ENCODE data around the gene DAPK1. TPM values are rescaled to one million over a fixed set of nuclear protein-coding genes. Genes with fewer than 3 reads are reported as not detected.

The DAPK1 gene
- polyA plus RNA-seq, 1 donor, result 24.9 TPM

DNA sequence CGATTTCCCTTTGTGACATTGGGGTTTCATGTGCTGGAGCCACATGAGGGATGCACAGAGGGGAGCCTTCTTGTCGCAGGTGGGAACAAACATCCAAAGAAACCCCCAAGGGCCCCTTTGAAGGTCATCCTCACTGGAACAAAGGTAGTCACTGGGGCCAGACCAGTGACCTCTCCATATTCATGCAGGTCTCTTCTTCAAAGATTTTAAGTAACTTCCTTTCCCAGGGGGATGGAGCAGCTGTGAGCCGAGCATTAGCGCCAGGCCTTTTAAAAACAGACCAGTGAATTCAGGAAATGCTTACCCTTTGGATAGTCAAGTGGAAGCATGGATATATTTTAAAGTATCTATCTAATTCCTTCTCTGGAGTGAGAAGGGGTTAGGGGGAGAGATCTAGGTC is 33.0 kb downstream of the DAPK1 start:
- Histone ChIP-seq H3K4me3 (ENCODE audit: low read length) (no peak overlapping the region), H3K27me3 (ENCODE audit: control insufficient read depth, insufficient read depth, low read length) (no peaks in the 10 kb centered on the region), H3K4me1 (ENCODE audit: control insufficient read depth, insufficient read depth, low read length) (no peaks in the 10 kb centered on the region), H3K9me3 (ENCODE audit: control insufficient read depth, low read depth, low read length) (no peaks in the 10 kb centered on the region), H3K27ac (ENCODE audit: low read length) (no peak overlapping the region), H3K36me3 (ENCODE audit: control insufficient read depth, insufficient read depth, low read length) (no peaks in the 10 kb centered on the region)
- no peak for DNase-seq
- 83% methylated on average over 1 of the region's 4 CpGs for WGBS (ENCODE audit: insufficient coverage, low lambda C conversion rate)

DNA sequence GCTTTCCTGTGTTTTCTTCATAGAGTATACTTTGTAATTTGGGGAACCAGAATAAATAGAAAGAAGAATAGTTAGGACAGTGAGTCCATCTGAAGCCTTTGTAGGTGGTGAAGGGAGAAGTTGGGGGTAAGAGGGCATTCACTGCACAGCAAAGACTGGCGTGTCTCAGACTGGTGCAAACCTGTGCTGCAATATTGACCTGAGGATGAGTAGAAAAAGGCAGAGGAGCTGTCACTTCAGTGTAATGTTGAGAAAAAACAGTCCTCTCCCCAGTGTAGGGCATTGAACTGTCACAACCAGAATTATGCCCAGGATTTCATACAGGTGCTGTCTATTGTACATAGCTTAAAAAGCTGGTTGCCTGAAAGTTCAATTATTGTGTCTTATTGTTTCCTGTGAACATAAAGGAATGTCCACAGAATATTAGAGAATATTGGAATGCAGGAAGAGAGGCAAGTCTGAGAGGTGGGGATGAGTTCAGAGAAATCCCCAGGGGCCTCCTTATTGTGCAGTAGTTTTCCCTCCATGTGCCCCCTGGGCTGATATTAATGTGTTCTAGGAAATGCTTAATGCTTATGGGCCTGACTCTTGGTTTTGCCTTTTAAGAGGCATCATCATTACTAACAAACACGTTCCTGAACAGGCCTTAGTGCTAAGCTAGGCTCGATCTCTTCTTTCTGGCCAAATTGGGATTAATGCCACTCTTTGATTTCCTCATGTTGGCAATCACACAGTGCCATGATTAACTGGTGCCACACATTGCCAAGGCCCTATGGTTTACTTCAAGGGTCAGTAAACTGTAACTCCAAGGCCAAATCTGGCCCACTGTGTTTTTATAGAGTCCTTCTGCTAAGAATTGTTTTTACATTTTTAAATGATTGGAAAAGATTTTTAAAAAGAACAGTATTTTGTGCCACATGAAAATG is 34.0 kb downstream of the DAPK1 start:
- Histone ChIP-seq H3K4me1 (ENCODE audit: control insufficient read depth, insufficient read depth, low read length) (no peaks in the 10 kb centered on the region), H3K27ac (ENCODE audit: low read length) (no peak overlapping the region), H3K4me3 (ENCODE audit: low read length) (no peak overlapping the region), H3K9me3 (ENCODE audit: control insufficient read depth, low read depth, low read length) (no peaks in the 10 kb centered on the region), H3K36me3 (ENCODE audit: control insufficient read depth, insufficient read depth, low read length) (no peaks in the 10 kb centered on the region), H3K27me3 (ENCODE audit: control insufficient read depth, insufficient read depth, low read length) (no peaks in the 10 kb centered on the region)
- no peak for DNase-seq
- WGBS (ENCODE audit: insufficient coverage, low lambda C conversion rate), result 80% methylated on average over 1 of the region's 3 CpGs

DNA sequence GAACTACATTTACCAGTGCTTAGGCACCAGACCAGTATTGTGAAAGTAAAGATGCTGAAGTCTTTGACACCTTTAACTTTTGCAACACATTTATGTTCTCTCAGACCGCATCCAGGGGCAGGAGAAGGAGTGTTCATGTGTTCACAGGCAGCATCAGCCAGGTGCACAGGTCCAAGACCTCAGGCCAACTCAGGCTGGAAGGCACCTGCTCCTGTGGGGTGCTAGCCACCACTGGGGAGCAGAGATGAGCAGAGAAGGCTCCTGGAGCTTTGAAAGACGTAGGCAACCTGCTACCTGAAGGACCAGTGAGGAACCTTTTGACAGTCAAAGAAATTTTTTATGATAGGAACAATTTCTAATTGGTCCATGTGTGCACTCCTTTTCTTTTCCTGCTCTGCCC is 35.6 kb downstream of the DAPK1 start:
- H3K4me1 ChIP-seq (ENCODE audit: control insufficient read depth, insufficient read depth, low read length), result no peaks in the 10 kb centered on the region
- WGBS (ENCODE audit: insufficient coverage, low lambda C conversion rate), result no CpG with 5 or more reads among the region's 2 CpGs
- DNase-seq, result no peak
- no peaks in the 10 kb centered on the region for H3K36me3 ChIP-seq (ENCODE audit: control insufficient read depth, insufficient read depth, low read length)
- H3K4me3 ChIP-seq (ENCODE audit: low read length), result no peak overlapping the region
- no peaks in the 10 kb centered on the region for H3K9me3 ChIP-seq (ENCODE audit: control insufficient read depth, low read depth, low read length)
- no peaks in the 10 kb centered on the region for H3K27me3 ChIP-seq (ENCODE audit: control insufficient read depth, insufficient read depth, low read length)
- no peak overlapping the region for H3K27ac ChIP-seq (ENCODE audit: low read length)

DNA sequence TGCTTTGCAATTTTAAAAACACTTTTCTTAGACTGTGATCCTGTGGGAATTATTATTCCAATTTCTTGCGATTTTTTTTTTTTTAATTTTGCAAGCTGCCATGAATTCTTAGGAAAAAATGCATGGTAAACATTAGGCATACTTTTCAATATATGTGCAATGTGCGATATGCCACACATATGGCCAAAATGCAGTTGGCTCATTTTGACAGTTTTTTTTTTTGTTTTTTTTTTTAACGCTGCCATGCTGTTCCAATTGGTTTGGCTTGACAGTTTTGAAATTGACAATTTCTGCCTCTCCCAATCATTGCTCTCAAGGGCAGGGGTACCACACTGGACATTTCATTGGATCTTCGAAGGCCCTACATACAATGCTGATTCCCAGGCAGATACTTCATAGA is 36.4 kb downstream of the DAPK1 start:
- Histone ChIP-seq H3K4me3 (ENCODE audit: low read length) (no peak overlapping the region), H3K4me1 (ENCODE audit: control insufficient read depth, insufficient read depth, low read length) (no peaks in the 10 kb centered on the region), H3K36me3 (ENCODE audit: control insufficient read depth, insufficient read depth, low read length) (no peaks in the 10 kb centered on the region), H3K9me3 (ENCODE audit: control insufficient read depth, low read depth, low read length) (no peaks in the 10 kb centered on the region), H3K27me3 (ENCODE audit: control insufficient read depth, insufficient read depth, low read length) (no peaks in the 10 kb centered on the region), H3K27ac (ENCODE audit: low read length) (no peak overlapping the region)
- 100% methylated on average over 2 of the region's 4 CpGs for WGBS (ENCODE audit: insufficient coverage, low lambda C conversion rate)
- DNase-seq, result no peak

DNA sequence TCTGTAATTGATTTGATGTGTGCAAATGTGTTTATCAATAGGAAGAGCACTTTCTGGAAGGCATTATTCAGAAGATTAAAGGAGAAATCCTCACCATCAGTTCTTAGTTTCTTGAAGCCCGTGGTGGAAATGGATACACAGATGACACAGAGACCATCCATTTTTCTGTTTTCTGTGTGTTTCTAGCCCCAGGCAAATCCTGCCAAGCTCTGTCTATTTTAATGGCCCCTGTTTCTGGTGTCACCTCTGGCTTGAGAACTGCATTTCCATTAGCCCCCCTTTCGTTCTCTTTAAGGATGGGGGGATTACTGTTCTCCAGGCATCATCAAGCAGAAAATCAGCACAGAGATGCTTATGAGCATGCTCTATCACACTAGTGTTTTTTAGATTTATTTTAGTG is 37.3 kb downstream of the DAPK1 start:
- no peak overlapping the region for H3K27ac ChIP-seq (ENCODE audit: low read length)
- WGBS (ENCODE audit: insufficient coverage, low lambda C conversion rate), result no CpG with 5 or more reads among the region's 2 CpGs
- no peak overlapping the region for H3K4me3 ChIP-seq (ENCODE audit: low read length)
- H3K27me3 ChIP-seq (ENCODE audit: control insufficient read depth, insufficient read depth, low read length), result no peaks in the 10 kb centered on the region
- H3K9me3 ChIP-seq (ENCODE audit: control insufficient read depth, low read depth, low read length), result no peaks in the 10 kb centered on the region
- H3K4me1 ChIP-seq (ENCODE audit: control insufficient read depth, insufficient read depth, low read length), result no peaks in the 10 kb centered on the region
- H3K36me3 ChIP-seq (ENCODE audit: control insufficient read depth, insufficient read depth, low read length), result no peaks in the 10 kb centered on the region
- no peak for DNase-seq

DNA sequence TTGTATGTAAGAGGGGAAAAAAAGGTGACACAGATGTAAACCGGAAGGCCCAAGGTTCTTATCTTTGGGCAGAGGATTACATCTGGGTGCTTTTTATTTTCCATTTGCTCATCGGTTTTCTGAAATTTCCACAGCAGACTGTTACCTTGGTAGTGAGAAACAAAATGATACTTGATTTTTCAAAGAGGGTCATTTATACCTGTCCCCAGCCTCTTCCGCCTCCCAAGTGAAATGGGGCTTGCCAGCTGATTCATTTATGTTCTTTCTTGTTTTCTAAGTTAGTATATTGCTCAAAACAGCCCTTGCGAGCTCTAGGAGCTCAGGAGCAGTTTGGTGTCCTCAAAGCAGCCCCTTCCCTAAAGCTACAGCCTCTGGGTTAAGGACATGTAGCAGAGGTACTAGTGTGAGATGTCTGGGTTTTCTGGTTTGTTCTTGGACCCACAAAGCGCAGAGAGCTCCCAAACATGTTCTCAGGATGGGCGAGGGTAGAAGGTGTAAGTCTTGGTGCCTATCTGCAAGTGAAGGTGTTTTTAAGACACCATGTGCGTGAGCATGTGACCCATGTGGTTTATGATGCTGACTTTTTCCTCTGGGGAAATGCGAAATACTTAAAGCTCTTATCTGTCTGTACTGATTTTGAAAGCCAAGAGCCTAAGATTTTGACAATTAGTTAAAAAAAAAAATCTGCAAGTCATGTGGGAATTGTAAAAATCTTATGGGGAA is 38.3 kb downstream of the DAPK1 start:
- no peaks in the 10 kb centered on the region for H3K36me3 ChIP-seq (ENCODE audit: control insufficient read depth, insufficient read depth, low read length)
- H3K4me3 ChIP-seq (ENCODE audit: low read length), result no peak overlapping the region
- H3K27me3 ChIP-seq (ENCODE audit: control insufficient read depth, insufficient read depth, low read length), result no peaks in the 10 kb centered on the region
- WGBS (ENCODE audit: insufficient coverage, low lambda C conversion rate), result no CpG with 5 or more reads among the region's 8 CpGs
- no peak overlapping the region for H3K27ac ChIP-seq (ENCODE audit: low read length)
- H3K9me3 ChIP-seq (ENCODE audit: control insufficient read depth, low read depth, low read length), result no peaks in the 10 kb centered on the region
- DNase-seq, result no peak
- H3K4me1 ChIP-seq (ENCODE audit: control insufficient read depth, insufficient read depth, low read length), result no peaks in the 10 kb centered on the region

DNA sequence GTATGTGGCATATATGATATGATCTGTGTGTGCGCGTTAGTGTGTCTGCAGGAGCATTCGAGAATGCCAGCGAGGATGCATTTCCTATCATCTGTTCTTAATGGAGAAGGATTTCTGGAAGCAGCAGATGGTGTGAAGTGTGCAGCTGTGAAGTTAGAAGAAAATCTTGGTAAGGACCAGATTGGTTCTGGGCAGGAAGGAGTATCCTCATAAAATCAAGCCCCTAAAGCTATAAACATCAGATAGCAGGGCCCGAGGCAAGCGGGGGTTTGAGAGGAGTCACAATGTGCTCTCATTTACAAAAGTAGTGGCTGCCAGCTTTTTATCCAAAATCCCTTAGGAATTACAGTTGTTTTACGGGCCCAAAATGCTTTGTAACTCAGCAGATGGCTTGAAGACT is 40.0 kb downstream of the DAPK1 start:
- no peak overlapping the region for H3K27ac ChIP-seq (ENCODE audit: low read length)

DNA sequence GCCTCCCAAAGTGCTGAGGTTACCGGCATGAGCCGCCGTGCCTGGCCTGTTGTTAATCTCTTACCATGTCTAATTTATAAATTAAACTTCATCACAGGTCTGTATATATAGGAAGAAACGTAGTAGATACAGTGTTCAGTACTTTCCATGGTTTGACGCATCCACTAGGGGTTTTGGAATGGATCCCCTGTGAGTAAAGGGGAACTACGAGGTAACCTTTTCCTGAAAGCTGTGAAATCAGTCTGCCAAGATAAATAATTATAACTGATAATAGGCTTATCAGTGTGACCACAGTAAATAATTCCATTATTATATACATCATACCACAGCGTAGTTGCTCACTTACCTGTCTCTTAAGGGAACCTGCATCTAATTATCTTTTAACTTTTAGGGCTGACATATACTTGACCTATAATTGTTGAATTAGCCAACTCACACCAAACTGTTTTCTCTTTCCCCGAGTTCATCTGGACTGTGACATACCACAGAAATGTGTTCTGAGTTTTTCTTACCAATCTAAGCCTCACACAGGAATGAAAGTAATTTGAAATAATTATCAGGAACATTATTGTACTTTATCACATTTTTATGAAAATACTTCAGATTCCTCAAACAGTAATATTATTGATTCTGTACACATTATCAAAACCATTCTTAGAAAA is 42.9 kb downstream of the DAPK1 start:
- H3K9me3 ChIP-seq (ENCODE audit: control insufficient read depth, low read depth, low read length), result no peaks in the 10 kb centered on the region
- 78% methylated on average over 1 of the region's 8 CpGs for WGBS (ENCODE audit: insufficient coverage, low lambda C conversion rate)

More for the DNA sequence above, 40.0 kb downstream of the DAPK1 start:
- H3K4me3 ChIP-seq (ENCODE audit: low read length), result no peak overlapping the region
- H3K4me1 ChIP-seq (ENCODE audit: control insufficient read depth, insufficient read depth, low read length), result no peaks in the 10 kb centered on the region
- WGBS (ENCODE audit: insufficient coverage, low lambda C conversion rate), result no CpG with 5 or more reads among the region's 7 CpGs
- DNase-seq, result no peak
- no peaks in the 10 kb centered on the region for H3K27me3 ChIP-seq (ENCODE audit: control insufficient read depth, insufficient read depth, low read length)
- peaks cover 4% of the 10 kb centered on the region for H3K36me3 ChIP-seq (ENCODE audit: control insufficient read depth, insufficient read depth, low read length)
- no peaks in the 10 kb centered on the region for H3K9me3 ChIP-seq (ENCODE audit: control insufficient read depth, low read depth, low read length)

DNA sequence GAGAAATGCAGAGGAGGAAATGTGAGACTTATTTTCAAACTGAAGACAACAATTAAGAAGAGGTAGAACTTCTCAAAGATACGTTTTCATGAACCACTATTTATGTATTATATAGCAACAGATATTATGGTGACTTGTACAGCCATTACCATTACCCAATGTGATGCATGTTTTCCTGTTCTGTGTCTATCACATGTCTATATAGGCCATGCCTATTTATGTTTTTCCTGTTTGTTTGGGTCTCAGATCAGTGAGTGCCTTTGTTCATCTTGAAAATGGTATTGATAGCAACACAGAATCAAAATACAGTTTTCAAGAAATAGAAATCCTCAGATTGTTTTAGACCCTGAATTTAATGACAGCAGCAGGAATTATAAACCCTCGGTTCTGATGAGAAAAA is 44.0 kb downstream of the DAPK1 start:
- peaks cover 4% of the 10 kb centered on the region for H3K36me3 ChIP-seq (ENCODE audit: control insufficient read depth, insufficient read depth, low read length)
- no peak overlapping the region for H3K27ac ChIP-seq (ENCODE audit: low read length)
- DNase-seq, result no peak
- H3K27me3 ChIP-seq (ENCODE audit: control insufficient read depth, insufficient read depth, low read length), result no peaks in the 10 kb centered on the region
- no peaks in the 10 kb centered on the region for H3K9me3 ChIP-seq (ENCODE audit: control insufficient read depth, low read depth, low read length)
- H3K4me1 ChIP-seq (ENCODE audit: control insufficient read depth, insufficient read depth, low read length), result no peaks in the 10 kb centered on the region
- H3K4me3 ChIP-seq (ENCODE audit: low read length), result no peak overlapping the region
- WGBS (ENCODE audit: insufficient coverage, low lambda C conversion rate), result 100% methylated on average over 1 of the region's 2 CpGs

More for the DNA sequence above, 42.9 kb downstream of the DAPK1 start:
- no peaks in the 10 kb centered on the region for H3K4me1 ChIP-seq (ENCODE audit: control insufficient read depth, insufficient read depth, low read length)
- H3K27me3 ChIP-seq (ENCODE audit: control insufficient read depth, insufficient read depth, low read length), result no peaks in the 10 kb centered on the region
- H3K36me3 ChIP-seq (ENCODE audit: control insufficient read depth, insufficient read depth, low read length), result peaks cover 4% of the 10 kb centered on the region
- H3K4me3 ChIP-seq (ENCODE audit: low read length), result no peak overlapping the region
- no peak overlapping the region for H3K27ac ChIP-seq (ENCODE audit: low read length)
- DNase-seq, result no peak

DNA sequence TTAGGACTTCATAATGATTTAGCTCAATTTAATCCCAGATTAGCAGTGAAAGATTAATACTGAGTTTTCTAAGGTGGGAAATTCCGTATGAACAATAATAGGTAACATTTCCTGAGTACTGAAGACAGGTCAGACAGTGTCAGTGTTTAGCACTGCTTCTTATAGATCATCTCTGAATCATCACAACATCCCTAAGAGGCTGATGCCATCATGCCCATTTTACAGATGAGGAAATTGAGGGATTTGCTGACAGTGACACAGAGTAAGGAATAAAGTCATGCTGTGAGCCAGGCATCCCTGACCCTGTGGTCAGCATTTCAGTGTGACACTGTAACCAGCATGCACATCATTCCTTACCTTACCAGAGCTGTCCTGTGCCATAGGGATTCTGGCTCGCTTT is 44.5 kb downstream of the DAPK1 start:
- DNase-seq, result no peak
- no peak overlapping the region for H3K4me3 ChIP-seq (ENCODE audit: low read length)
- no peaks in the 10 kb centered on the region for H3K4me1 ChIP-seq (ENCODE audit: control insufficient read depth, insufficient read depth, low read length)
- no peak overlapping the region for H3K27ac ChIP-seq (ENCODE audit: low read length)
- H3K36me3 ChIP-seq (ENCODE audit: control insufficient read depth, insufficient read depth, low read length), result peaks cover 4% of the 10 kb centered on the region
- no peaks in the 10 kb centered on the region for H3K9me3 ChIP-seq (ENCODE audit: control insufficient read depth, low read depth, low read length)
- no CpG with 5 or more reads among the region's 2 CpGs for WGBS (ENCODE audit: insufficient coverage, low lambda C conversion rate)
- no peaks in the 10 kb centered on the region for H3K27me3 ChIP-seq (ENCODE audit: control insufficient read depth, insufficient read depth, low read length)

All from large intestine (tissue), 3 donors.